ENCODE data around the gene IPO4. TPM values are rescaled to one million over a fixed set of nuclear protein-coding genes. Genes with fewer than 3 reads are reported as not detected.

The IPO4 gene
- total and polyA plus RNA-seq, 2 of the 13 experiments (the other 11 are each of a cell fraction or from before 2014, with no cell fraction given) = 39.0 to 179 TPM

- TF ChIP-seq ZHX2 (IDR thresholded peaks at IDR 0.05; ENCODE audit: low read depth) = peak; percentile 2
- peak; percentile 85; the same call in 1 of the 2 replicates for TF ChIP-seq ZHX2 (CRISPR knock-in tag; IDR thresholded peaks at IDR 0.05; ENCODE audit: borderline replicate concordance)
- no peak for TF ChIP-seq ARID3A (IDR thresholded peaks at IDR 0.05; ENCODE audit: low read depth, low read length)
- peak; percentile 87 for TF ChIP-seq ZNF891 (CRISPR knock-in tag; IDR thresholded peaks at IDR 0.05)
- TF ChIP-seq ZNF17 (CRISPR knock-in tag; IDR thresholded peaks at IDR 0.05) = no peak
- peak; percentile 26 for TF ChIP-seq HNF1B (CRISPR knock-in tag; IDR thresholded peaks at IDR 0.05)
- TF ChIP-seq TAF1 (CRISPR knock-in tag; IDR thresholded peaks at IDR 0.05) = peak; percentile 85
- peak; percentile 50; the same call in 1 of the 2 replicates for TF ChIP-seq AKNA (CRISPR knock-in tag; IDR thresholded peaks at IDR 0.05; ENCODE audit: borderline replicate concordance)
- no peak for TF ChIP-seq SKI (IDR thresholded peaks at IDR 0.05; ENCODE audit: partially characterized antibody)
- peak in 1 of 2 experiments; percentile 80; a peak in 1 of 4 replicates for TF ChIP-seq KLF16 (CRISPR knock-in tag; IDR thresholded peaks at IDR 0.05)
- peak; percentile 73 for TF ChIP-seq KMT2A (CRISPR knock-in tag; IDR thresholded peaks at IDR 0.05)
- TF ChIP-seq ZNF597 (CRISPR knock-in tag; IDR thresholded peaks at IDR 0.05) = no peak; the same call in 1 of the 2 replicates
These were observed 44.3 kb upstream of the IPO4 start, which contains the start of gene GMPR2 (continued) for GRCh38 chr14:24232645-24233537.

All from HepG2 (cell line).